NCI-H1105 (cell line): Measurements from ENCODE around the gene ORAI1.
"Not testable (repeated sequence)": the region's sequence is repeated elsewhere in the genome, so short reads cannot be mapped to it uniquely, and the experiment has no call there.

Experiments
- DNase-seq: peaks from one replicate; lab custom pipeline; 2025; lab: John Stamatoyannopoulos, UW

The ORAI1 gene

DNA sequence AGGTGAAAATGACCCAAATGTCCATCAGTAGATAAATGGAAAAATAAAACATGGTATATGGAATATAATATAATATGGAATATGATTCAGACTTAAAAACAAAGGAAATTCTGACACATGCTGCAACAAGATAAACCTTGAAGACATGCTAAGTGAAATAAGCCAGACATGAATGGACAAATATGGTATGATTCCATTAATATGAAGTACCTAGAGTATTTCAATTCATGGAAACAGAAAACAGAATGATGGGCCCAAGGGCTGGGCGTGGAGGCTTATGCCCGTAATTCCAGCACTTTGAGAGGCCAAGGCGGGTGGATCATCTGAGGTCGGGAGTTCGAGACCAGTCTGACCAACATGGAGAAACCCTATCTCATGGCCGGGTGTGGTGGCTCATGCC, 22.7 kb upstream of the ORAI1 start:
- DNase-seq: no peak

GRCh38 chr12:121608301-121608700, 18.0 kb upstream of the ORAI1 start:
- DNase-seq: no peak

- DNase-seq: no peak
Measured at GRCh38 chr12:121610239-121611149, 15.8 kb upstream of the ORAI1 start.

- no peak for DNase-seq
Measured at GRCh38 chr12:121611306-121611705, 15.0 kb upstream of the ORAI1 start.

DNA sequence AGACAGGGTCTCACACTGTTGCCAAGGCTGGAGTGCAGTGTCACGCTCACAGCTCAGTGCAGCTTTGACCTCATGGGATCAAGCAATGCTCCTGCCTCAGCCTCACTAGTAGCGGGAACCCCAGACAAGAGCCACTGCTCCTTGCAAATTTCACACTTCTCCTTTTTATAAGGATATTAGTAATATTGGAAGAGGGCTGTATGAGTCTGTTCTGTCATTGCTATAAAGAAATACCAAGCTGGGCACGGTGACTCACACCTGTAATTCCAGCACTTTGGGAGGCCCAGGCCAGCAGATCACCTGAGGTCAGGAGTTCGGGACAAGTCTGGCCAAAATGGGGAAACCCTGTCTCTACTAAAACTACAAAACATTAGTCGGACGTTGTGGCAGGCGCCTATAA, 12.9 kb upstream of the ORAI1 start:
- DNase-seq: no peak

GRCh38 chr12:121614872-121615467, 11.4 kb upstream of the ORAI1 start:
- no peak for DNase-seq

GRCh38 chr12:121618659-121619233, 7.6 kb upstream of the ORAI1 start:
- DNase-seq: no peak

DNA sequence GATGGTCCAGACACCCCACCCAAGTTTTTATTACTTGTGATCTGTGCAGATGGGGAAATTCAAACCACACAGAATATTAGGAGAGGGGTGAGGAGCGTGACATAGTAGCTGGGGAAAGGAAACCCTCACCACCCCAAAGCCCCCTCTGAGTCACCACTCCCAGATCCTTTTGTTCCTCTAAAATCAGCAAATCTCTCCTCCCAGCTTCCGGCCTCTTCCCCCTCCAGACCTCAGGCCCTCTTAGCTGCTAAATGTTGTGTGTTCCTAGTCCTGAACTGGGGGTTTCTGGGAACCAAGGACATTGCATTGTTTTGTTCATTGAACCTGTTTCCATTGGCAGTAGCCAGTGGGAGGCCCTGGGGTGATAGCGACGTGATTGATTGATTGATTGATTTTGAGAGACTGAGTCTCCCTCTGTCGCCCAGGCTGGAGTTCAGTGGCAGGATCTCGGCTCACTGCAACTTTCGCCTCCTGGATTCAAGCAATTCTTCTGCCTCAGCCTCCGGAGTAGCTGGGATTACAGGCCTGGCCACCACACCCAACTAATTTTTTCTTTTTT, 5.9 kb upstream of the ORAI1 start:
- DNase-seq: no peak

- peak; percentile 21 for DNase-seq
Measured at GRCh38 chr12:121626853-121627640, 717 bp downstream of the ORAI1 start.

- no peak for DNase-seq
Measured at GRCh38 chr12:121628037-121628436, 1.7 kb downstream of the ORAI1 start.

DNA sequence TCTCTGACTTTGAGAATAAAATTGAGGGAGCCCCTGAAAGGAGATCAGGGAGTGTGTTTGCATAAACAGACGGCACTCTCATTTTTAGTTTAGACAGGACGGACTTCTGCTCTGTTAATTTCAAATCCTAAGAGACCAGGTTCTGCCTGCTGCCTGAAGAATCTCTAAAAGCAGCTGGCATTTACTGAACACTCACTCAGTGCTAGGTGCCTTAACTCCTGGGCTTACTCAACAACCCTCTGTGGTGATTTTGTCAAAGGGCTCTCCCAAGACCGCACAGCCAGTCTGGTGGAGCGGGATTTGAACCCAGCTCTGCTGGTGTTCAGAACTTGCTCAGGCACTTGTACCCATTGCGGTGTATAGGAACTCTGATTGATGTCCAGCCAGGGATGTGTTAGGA, 2.2 kb downstream of the ORAI1 start:
- no peak for DNase-seq

DNA sequence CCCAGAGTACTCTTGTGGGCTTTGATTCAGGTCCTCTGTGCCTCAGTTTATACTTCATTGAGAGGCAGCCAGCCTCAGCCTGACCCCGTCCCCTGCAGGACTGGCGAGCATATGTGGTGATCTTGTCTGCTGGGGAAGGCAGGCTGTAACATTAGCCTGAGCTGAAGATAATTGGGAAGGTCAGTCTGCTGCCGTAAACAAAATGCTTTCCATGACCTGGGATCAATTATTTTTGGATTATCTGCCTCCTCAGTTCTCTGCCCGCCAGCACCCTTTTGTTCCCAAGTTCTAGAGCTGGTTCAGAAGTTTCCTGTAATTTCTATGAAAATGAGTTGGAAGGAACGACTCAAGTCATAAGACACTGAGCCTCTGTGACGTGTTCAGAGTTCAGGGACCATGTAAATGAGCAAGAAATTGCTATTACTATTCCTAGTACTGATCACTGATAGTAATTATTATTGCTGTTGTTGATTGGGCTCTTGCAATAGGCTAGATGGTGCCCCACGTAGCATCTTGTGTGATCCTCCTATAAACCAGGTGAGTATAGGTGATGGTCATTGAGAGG, 4.5 kb downstream of the ORAI1 start:
- no peak for DNase-seq

GRCh38 chr12:121632069-121632970, 6.0 kb downstream of the ORAI1 start:
- no peak for DNase-seq

DNA sequence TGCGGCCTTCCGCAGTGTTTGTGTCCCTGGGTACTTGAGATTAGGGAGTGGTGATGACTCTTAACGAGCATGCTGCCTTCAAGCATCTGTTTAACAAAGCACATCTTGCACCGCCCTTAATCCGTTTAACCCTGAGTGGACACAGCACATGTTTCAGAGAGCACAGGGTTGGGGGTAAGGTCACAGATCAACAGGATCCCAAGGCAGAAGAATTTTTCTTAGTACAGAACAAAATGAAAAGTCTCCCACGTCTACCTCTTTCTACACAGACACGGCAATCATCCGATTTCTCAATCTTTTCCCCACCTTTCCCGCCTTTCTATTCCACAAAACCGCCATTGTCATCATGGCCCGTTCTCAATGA, 7.5 kb downstream of the ORAI1 start:
- DNase-seq: not testable (repeated sequence)

DNA sequence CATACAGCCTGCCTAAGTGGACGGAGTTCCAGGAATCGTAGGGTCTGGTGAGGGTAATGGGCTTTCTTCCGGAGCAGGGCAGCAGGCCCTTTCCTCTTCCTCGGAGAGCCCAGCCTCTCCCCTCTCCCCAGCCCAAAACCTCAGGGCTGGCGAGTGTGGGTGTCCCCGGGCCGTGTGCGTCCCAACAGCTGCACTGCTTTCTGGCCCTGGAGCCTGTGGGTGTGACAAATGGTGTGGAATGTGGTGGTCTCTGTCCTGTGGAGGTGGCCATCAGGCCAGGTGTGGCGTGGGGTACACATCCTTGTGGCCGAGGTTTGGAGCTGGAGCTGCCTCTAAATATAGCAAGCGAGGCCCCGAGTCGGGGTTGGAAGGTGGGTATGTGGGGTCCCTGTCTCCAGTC, 8.5 kb downstream of the ORAI1 start:
- no peak for DNase-seq

DNA sequence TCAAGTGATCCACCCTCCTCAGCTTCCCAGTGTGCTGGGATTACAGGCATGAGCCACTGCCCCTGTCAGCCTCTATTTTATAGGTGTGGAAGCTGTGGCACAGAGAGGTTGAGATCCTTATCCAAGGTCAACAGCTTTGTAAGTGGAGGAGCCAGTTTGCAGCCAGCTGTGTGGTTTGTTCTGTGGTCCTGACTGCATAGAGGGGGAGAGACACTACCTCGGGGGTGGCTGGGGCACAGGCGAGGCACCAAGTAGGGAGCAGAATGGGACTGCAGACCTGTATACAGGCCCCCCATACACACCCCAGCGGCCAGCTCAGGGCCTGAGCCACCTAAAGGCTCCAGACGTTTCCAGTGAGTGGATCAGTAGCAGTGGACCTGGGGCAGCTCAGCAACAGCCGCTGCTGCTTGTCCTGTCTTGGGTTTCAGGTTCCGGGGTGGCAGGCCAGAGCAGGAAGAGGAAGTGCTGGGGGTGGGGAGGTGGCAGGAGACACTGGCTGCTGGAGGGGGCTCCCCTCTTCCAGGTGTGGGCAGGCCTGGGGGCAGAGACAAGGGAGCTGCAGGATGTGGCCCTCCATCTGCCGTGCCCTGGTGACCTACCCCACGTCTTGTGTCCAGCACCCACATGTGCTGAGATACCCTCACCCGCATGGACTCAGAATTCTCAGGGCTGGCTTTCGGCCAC, 11.0 kb downstream of the ORAI1 start:
- no peak for DNase-seq

GRCh38 chr12:121638298-121639202, 12.2 kb downstream of the ORAI1 start:
- no peak for DNase-seq

- no peak for DNase-seq
Measured at GRCh38 chr12:121641343-121641630, 15.0 kb downstream of the ORAI1 start.

- DNase-seq: no peak
Measured at GRCh38 chr12:121648458-121649028, 22.2 kb downstream of the ORAI1 start.
